Activated naive CD4-positive, alpha-beta T cell treated with anti-CD3 and anti-CD28 coated beads, Interleukin-2, amount 50 U/mL, for 16 hours (primary cell): ENCODE results near the gene EXOC3.
"Not testable (repeated sequence)": the region's sequence is repeated elsewhere in the genome, so short reads cannot be mapped to it uniquely, and the experiment has no call there.

Experiments
- DNase-seq: peaks from one replicate; pipeline ENCODE4 v3.0.0-alpha.2; 2020

The EXOC3 gene

GRCh38 chr5:474840-475661, 32.1 kb downstream of the EXOC3 start:
- no peak for DNase-seq

GRCh38 chr5:475704-476101, 32.7 kb downstream of the EXOC3 start:
- no peak for DNase-seq

DNA sequence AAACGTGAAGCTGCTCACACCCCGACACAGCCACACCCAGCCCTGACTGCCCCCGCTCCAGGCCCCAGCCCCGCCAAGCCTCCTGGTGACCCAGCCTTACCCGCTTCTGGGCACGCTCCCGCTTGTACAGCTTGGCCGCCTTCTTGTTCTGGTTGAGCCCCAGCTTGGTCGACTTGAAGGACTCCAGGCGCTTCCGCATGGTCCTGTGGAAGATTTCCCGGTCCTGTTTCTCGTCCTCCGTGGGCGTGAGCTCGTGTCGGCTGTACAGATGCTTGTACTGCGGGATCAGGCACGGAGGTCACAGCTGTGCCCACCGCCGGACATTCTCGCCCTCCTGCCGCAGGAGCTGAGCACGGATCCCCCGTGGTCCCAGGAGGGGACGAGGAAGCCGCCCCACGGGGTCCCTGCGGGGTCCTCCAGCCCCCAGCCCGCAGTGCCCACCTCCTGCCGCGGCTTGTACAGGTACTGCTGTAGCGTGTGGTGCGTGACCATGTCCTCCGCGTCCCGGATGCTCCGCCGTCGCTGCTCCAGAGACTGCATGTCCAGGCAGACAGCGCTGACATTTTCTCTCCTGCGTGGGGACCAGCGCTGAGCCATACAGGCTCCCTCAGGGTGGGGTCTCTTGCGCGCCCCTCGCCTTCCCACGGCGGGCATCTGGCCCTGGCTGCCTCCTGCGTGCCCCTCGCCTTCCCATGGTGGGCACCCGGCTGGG, 33.3 kb downstream of the EXOC3 start:
- no peak for DNase-seq

GRCh38 chr5:476814-477175, 33.8 kb downstream of the EXOC3 start:
- no peak for DNase-seq

DNA sequence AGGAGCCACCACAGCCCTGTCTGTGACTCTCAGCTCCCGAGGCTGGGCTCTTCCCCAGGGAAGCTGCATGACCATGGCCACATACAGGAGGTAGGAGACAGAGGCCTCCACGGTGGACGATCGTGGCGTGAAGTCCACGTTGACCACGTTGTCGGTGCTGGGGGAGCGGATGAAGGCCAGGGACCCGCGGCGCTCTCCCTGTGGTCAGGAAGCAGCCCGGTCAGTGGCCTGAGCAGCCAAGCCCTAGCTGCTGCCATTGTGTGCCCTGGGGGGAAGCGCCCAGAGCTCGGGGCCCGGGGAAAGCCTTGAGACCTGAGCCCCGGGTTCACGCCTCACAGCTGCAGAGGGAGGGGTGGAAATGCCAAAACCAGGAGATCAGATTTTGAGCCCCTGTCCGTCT, 34.3 kb downstream of the EXOC3 start:
- no peak for DNase-seq

DNA sequence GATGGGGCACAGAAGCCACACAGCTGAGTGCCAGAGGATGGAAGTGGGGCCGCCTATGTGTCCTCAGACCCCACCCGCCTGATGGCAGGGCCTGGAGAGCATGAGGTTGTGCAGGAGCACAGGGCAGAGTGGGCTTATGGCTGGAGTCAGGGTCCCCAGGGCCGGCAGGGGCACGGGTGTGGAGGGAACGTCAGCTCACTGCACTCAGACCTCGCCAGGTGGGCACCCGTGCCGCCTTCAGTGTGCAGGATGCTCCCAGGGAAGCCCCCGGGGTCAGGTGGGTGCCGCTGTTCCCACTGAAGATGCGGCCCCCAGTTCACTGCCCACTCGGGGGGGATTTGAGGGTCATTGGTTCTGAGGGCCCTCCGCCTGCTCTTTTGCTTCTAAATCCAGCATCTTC, 34.9 kb downstream of the EXOC3 start:
- no peak for DNase-seq

GRCh38 chr5:478369-478981, 35.5 kb downstream of the EXOC3 start:
- no peak for DNase-seq

GRCh38 chr5:478982-479535, 36.1 kb downstream of the EXOC3 start:
- DNase-seq: no peak

GRCh38 chr5:479566-480319, 36.8 kb downstream of the EXOC3 start:
- DNase-seq: no peak

DNA sequence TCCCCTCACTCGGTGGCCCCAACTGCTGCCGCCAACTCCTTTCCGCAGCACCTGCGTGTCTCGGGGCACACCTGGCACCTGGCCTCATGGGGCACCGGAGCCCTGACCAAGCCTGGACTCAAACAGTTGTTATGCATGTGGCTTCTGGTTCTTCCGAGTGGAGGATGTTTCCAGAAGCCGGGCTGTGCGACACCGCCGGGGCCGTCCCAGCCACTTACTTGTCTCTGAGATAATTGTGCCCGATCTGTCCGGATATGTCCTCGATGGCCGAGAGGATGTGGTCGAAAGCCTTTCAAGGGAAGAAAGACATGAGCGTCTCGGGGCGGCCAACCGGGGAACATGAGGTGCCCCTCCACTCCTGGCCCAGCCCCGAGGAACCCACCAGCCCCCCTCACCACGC, 38.4 kb downstream of the EXOC3 start:
- no peak for DNase-seq

- DNase-seq: no peak
Measured at GRCh38 chr5:482021-482420, 39.0 kb downstream of the EXOC3 start.

DNA sequence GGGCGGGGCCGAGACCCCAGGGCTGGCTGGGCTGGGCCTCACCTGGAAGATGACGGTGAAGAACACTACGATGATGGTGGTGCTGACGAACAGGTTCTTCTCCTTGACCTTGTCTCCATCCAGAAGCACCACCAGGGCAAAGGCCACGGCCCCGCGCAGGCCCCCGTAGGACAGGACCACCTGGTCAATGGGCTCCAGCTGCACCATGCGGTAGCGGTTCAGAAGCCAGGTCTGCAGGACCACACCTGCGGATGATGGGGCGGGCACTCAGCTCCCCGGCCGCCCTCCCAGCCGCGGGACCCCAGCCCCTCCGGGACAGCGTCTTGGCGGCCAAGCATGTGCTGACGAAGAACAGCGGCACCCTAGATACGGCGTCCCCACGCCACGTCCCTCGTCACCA, 39.5 kb downstream of the EXOC3 start:
- no peak for DNase-seq

GRCh38 chr5:483011-483410, 40.0 kb downstream of the EXOC3 start:
- DNase-seq: no peak

GRCh38 chr5:483434-484140, 40.6 kb downstream of the EXOC3 start:
- no peak for DNase-seq

- DNase-seq: no peak
Measured at GRCh38 chr5:484556-484955, 41.6 kb downstream of the EXOC3 start.

GRCh38 chr5:485113-485945, 42.4 kb downstream of the EXOC3 start:
- DNase-seq: no peak

DNA sequence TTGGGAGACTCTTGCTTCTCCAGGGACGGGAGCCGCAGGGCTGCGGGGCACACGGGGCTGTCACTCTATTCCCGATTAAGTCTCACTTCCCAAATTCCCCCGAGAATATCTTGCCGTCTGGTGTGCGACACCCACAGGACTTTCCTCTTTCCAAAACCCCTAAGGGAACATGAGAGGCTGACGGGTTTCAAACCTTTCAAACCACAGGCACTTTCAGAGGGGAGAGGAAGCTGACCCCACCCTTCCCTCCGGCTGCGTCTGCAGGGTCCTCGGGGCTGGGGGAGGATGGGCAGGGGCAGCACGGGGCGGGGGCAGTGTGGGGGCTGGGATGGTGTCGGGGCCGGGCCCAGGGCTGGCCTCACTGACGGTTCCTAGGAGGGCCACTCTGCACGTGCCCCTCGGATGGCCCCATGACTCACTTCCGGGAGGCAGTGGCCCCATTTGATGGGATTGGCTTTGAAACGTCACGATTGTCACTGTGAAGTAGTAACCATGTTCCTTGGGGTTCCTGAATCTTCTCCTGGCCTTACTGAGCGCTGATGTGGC, 43.0 kb downstream of the EXOC3 start:
- DNase-seq: no peak

- not testable (repeated sequence) for DNase-seq
Measured at GRCh38 chr5:486597-486996, 43.6 kb downstream of the EXOC3 start.

DNA sequence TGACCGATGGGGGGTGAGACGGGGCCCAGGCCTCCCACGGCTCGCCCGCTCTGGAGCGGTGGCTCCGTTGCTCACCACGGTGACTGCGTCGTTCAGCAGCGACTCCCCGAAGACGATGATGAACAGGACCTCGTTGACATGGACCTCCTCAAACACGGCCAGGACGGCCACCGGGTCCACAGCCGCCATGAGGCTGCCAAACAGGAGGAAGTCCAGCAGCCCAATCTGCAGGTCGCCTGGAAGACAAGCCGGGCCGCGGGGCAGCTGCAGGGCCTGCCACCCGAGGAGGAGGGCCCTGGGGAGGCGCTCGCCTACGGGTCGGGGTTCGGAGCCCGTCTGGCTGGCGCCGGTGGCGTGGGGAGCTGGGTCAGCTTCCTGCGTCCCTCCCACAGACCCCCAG, 45.3 kb downstream of the EXOC3 start:
- no peak for DNase-seq

GRCh38 chr5:488744-489688, 46.0 kb downstream of the EXOC3 start:
- DNase-seq: no peak
